MM.1S (cell line): Measurements from ENCODE around the gene KNOP1.

ENCODE experiments used
- DNase-seq: peaks from one replicate; pipeline ENCODE4 v3.0.0-alpha.2; 2015
- H2AFZ ChIP-seq: fragments of 300-600 bp; sonication (generic); 2 replicates; pipeline ENCODE4 v1.6.0; 2016; ENCODE audit warnings: antibody characterized with exemption, low read length
- H3F3A ChIP-seq: fragments of 300-600 bp; sonication (generic); 2 replicates; pipeline ENCODE4 v1.6.1; 2016; ENCODE audit warnings: mild to moderate bottlenecking, antibody characterized with exemption, low read length, moderate library complexity, mixed read lengths; ENCODE audit not compliant: insufficient read depth
- H3K27ac ChIP-seq: fragments of 300-600 bp; sonication (generic); 2 replicates; pipeline ENCODE4 v1.5.1; 2016; ENCODE audit warnings: mild to moderate bottlenecking, low read length
- H3K27me3 ChIP-seq: fragments of 300-600 bp; sonication (generic); replicated peaks from 2 replicates; pipeline ENCODE4 v1.6.0; 2016; ENCODE audit warnings: low read length; ENCODE audit not compliant: insufficient read depth
- H3K36me3 ChIP-seq: fragments of 300-600 bp; sonication (generic); replicated peaks from 2 replicates; pipeline ENCODE4 v1.6.1; 2016; ENCODE audit warnings: mild to moderate bottlenecking, low read length, mixed read lengths; ENCODE audit not compliant: insufficient read depth
- H3K4me1 ChIP-seq: fragments of 300-600 bp; sonication (generic); 2 replicates; pipeline ENCODE4 v1.6.1; 2016; ENCODE audit warnings: low read length, mixed read lengths
- H3K4me2 ChIP-seq: fragments of 300-600 bp; sonication (generic); 2 replicates; pipeline ENCODE4 v1.6.0; 2016; ENCODE audit warnings: low read depth, low read length
- H3K4me3 ChIP-seq: fragments of 300-600 bp; sonication (generic); 2 replicates; pipeline ENCODE4 v1.5.1; 2016; ENCODE audit warnings: low read length, mixed read lengths
- H3K79me2 ChIP-seq: fragments of 300-600 bp; sonication (generic); 2 replicates; pipeline ENCODE4 v1.6.1; 2016; ENCODE audit warnings: mixed run types, low read length, mixed read lengths
- H3K9ac ChIP-seq: fragments of 300-600 bp; sonication (generic); 2 replicates; pipeline ENCODE4 v1.6.1; 2016; ENCODE audit warnings: low read length, mixed read lengths
- H3K9me2 ChIP-seq: fragments of 300-600 bp; sonication (generic); replicated peaks from 2 replicates; pipeline ENCODE4 v1.6.1; 2016; ENCODE audit warnings: mild to moderate bottlenecking, low read length, mixed read lengths; ENCODE audit not compliant: insufficient read depth
- H3K9me3 ChIP-seq: fragments of 300-600 bp; sonication (generic); replicated peaks from 2 replicates; pipeline ENCODE4 v1.6.1; 2016; ENCODE audit warnings: mild to moderate bottlenecking, low read length, mixed read lengths; ENCODE audit not compliant: insufficient read depth
- H4K20me1 ChIP-seq: fragments of 300-600 bp; sonication (generic); 2 replicates; pipeline ENCODE4 v1.6.1; 2016; ENCODE audit warnings: mild to moderate bottlenecking, low read length, moderate library complexity, mixed read lengths; ENCODE audit not compliant: insufficient read depth
- EZH2 ChIP-seq: fragments of 300-600 bp; sonication (generic); optimal IDR thresholded peaks from 2 replicates; pipeline ENCODE3; 2017; ENCODE audit warnings: low read depth, mild to moderate bottlenecking, antibody characterized with exemption, low read length, mixed read lengths
- EZH2phosphoT487 ChIP-seq: fragments of 300-600 bp; sonication (generic); IDR thresholded peaks from 2 replicates; pipeline ENCODE4 v1.6.1; 2018; ENCODE audit warnings: antibody characterized with exemption, low read length
- TF ChIP-seq, protein P1 (sequence below): fragments of 300-600 bp; sonication (generic); IDR thresholded peaks from 2 replicates; pipeline ENCODE4 v1.5.1; 2016; ENCODE audit warnings: antibody characterized with exemption, low read length, mixed read lengths

The KNOP1 gene

DNA sequence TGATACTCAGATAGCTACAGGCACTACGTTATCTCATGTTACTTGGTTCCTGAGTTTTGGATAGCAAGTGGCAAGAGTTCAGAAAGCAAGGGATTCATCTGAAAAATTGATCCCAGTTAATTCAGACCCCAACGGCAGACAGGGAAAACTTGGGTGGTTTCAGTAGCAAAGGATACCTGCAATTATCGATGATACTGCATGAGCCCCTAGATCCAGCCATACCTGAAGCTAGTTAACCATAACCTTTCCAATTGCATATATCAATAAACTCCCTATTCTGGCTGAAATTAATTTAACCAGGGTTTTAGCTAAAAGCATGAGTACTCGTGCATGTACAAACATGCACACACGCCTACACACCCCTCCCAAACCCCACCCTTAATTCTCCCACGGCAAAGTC is 4.3 kb downstream of the KNOP1 start:
- no peak overlapping the region for H3K27ac ChIP-seq
- H3K79me2 ChIP-seq = peaks cover 41% of the 10 kb centered on the region
- H3K4me3 ChIP-seq = no peak overlapping the region
- DNase-seq = no peak
- no peak overlapping the region for H3K4me2 ChIP-seq
- TF ChIP-seq, protein P1, sequence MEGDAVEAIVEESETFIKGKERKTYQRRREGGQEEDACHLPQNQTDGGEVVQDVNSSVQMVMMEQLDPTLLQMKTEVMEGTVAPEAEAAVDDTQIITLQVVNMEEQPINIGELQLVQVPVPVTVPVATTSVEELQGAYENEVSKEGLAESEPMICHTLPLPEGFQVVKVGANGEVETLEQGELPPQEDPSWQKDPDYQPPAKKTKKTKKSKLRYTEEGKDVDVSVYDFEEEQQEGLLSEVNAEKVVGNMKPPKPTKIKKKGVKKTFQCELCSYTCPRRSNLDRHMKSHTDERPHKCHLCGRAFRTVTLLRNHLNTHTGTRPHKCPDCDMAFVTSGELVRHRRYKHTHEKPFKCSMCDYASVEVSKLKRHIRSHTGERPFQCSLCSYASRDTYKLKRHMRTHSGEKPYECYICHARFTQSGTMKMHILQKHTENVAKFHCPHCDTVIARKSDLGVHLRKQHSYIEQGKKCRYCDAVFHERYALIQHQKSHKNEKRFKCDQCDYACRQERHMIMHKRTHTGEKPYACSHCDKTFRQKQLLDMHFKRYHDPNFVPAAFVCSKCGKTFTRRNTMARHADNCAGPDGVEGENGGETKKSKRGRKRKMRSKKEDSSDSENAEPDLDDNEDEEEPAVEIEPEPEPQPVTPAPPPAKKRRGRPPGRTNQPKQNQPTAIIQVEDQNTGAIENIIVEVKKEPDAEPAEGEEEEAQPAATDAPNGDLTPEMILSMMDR = no peak
- no peak for TF ChIP-seq EZH2
- no peak for TF ChIP-seq EZH2phosphoT487
- H2AFZ ChIP-seq = no peak overlapping the region
- H4K20me1 ChIP-seq = no peaks in the 10 kb centered on the region
- H3K9ac ChIP-seq = no peak overlapping the region
- H3K9me3 ChIP-seq = no peaks in the 10 kb centered on the region
- H3K9me2 ChIP-seq = no peaks in the 10 kb centered on the region
- H3F3A ChIP-seq = no peaks in the 10 kb centered on the region
- H3K4me1 ChIP-seq = no peaks in the 10 kb centered on the region
- peaks cover 6% of the 10 kb centered on the region; the same call in 1 of the 2 replicates for H3K36me3 ChIP-seq
- H3K27me3 ChIP-seq = no peaks in the 10 kb centered on the region

GRCh38 chr16:19712418-19713058 is 5.5 kb downstream of the KNOP1 start:
- Histone ChIP-seq H3K36me3 (peaks cover 6% of the 10 kb centered on the region; the same call in 1 of the 2 replicates), H4K20me1 (no peaks in the 10 kb centered on the region), H3K4me3 (no peak overlapping the region), H3K9me3 (no peaks in the 10 kb centered on the region), H3K79me2 (peaks cover 36% of the 10 kb centered on the region), H3K9ac (no peak overlapping the region), H3K27me3 (no peaks in the 10 kb centered on the region), H3K27ac (no peak overlapping the region), H2AFZ (no peak overlapping the region), H3K9me2 (no peaks in the 10 kb centered on the region), H3K4me1 (no peaks in the 10 kb centered on the region), H3K4me2 (no peak overlapping the region), H3F3A (no peaks in the 10 kb centered on the region)
- DNase-seq = no peak
- TF ChIP-seq, protein P1 = no peak

- TF ChIP-seq, protein P1 = no peak
- TF ChIP-seq EZH2phosphoT487 (no peak), EZH2 (no peak)
- peaks cover 6% of the 10 kb centered on the region; the same call in 1 of the 2 replicates for H3K36me3 ChIP-seq
Observed at GRCh38 chr16:19711643-19712042, 6.4 kb downstream of the KNOP1 start.

More at GRCh38 chr16:19711643-19712042, 6.4 kb downstream of the KNOP1 start:
- Histone ChIP-seq H3K4me1 (no peaks in the 10 kb centered on the region), H3K9ac (no peak overlapping the region), H3K27me3 (no peaks in the 10 kb centered on the region), H3K79me2 (peaks cover 27% of the 10 kb centered on the region), H3K9me3 (no peaks in the 10 kb centered on the region), H3F3A (no peaks in the 10 kb centered on the region), H3K9me2 (no peaks in the 10 kb centered on the region), H3K4me3 (no peak overlapping the region), H4K20me1 (no peaks in the 10 kb centered on the region), H3K4me2 (no peak overlapping the region), H2AFZ (no peak overlapping the region), H3K27ac (no peak overlapping the region)
- DNase-seq = no peak
